HG02798 (cell line): ENCODE measurements around the gene MAP2K5.

ENCODE experiments used
- ATAC-seq: cut with Tn5 transposase; IDR thresholded peaks from one replicate; pipeline ENCODE4 v1.9.1; 2021; ENCODE audit warnings: mild to moderate bottlenecking; ENCODE audit not compliant: unreplicated experiment, poor library complexity

The MAP2K5 gene

DNA sequence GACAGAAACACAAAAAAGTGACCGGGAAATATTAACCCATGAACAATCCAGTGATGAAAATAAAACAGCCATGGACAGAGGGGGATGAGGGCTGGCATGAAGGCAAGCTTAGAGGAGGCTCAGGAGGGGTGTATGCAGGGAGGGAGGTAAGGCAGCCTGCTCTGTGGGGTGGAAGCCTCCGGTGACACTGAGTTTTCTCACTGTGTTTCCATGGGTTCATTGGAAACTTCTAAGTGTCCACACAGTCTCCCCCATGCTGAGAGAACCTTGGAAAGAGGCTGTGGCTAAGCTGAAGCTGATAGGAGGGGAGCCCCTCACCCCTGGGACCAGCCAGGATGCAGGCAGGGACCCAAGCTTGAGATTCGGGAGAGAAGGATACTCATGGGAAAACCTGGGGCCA lies 276.0 kb downstream of the MAP2K5 start:
- ATAC-seq: no peak

- no peak for ATAC-seq
Measured at GRCh38 chr15:67819636-67820035, 277.1 kb downstream of the MAP2K5 start.

DNA sequence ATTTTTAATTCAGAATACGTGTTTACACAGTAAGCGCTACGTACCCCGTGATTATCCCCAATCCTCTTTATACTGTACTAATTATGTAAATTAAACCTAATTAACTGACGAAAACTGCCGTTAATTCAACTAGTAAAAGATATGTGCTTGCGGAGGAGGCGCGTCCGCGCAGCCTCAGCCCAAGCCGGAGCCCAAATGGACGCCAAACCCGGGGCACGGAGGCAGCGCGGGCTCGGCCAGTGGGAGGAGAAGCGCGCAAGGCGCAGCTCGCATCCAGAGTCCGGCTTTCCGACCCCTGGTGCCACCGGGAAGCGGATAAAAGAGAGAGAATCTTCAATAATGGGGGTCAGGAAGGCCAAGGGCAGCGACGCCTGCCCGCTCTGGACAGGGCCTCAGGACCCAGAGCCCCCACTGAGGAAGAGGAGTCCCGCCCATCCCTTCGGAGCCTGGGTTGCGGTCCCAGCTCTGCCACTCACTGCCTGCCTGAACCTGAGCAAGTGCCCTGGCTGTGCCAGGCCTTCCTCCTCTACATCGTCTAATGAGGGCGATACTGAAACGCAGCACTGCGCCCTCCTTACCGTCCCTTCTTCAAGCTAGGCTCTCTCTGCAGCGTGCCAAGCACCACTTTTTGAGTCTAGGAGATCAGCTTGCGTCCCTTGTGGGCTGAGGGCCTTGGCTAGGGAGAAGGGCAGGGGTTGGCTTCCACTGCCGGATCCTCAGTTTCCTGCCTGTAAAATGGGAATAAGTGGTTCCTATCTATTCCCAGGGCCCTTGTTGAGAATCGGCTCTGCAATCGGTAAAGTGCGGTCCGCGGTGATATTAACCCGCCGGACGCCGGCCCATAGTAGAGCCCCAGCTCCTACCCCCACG lies 277.9 kb downstream of the MAP2K5 start:
- ATAC-seq: no peak

GRCh38 chr15:67820992-67821783 lies 278.7 kb downstream of the MAP2K5 start:
- ATAC-seq: no peak

- ATAC-seq: no peak
Measured at GRCh38 chr15:67821784-67822440, 279.4 kb downstream of the MAP2K5 start.

- no peak for ATAC-seq
Measured at GRCh38 chr15:67822537-67823313, 280.2 kb downstream of the MAP2K5 start.

DNA sequence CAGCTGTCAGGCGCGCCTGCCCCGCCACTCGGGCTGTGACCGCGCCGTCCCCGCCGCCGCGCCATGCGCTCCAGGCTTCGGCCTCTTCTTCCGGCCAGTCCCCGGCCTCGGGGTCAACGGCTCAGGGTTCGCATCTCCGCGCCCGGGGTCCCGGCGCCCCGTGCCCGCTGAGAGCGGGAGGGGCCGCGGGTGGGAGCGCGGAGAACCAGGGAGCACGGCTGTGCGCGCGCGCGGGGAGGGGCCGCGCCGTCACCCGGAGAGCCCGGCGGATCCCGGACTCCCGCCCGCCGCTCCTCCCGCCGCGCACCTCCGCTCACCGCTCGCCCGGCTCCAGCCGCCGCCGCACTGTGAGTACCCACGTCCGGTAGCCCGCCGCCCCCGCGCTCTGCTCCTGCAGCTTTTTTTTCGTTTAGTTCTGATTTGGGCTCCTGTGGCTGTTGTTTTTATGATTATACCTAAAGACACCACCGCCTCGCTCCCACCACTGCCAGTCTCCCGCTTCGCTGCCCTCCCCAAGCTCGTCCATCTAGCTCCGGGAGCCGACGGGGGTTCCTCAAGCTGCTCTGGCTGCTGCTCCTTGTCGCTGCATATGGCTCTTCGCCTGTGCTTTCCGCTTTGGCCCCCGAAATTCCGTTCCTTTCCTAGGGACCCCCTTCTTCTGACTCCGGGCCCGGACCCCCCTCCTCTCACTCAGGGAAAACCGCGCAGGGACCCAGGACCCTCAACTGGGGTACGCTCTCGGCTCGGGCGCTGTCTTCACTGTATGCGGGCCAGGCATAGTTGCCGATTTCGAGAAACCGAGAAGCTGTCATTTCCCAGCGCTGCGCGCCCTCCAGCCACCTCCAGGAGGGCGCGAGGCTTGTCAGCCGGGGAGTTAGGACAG lies 281.1 kb downstream of the MAP2K5 start:
- ATAC-seq: no peak

DNA sequence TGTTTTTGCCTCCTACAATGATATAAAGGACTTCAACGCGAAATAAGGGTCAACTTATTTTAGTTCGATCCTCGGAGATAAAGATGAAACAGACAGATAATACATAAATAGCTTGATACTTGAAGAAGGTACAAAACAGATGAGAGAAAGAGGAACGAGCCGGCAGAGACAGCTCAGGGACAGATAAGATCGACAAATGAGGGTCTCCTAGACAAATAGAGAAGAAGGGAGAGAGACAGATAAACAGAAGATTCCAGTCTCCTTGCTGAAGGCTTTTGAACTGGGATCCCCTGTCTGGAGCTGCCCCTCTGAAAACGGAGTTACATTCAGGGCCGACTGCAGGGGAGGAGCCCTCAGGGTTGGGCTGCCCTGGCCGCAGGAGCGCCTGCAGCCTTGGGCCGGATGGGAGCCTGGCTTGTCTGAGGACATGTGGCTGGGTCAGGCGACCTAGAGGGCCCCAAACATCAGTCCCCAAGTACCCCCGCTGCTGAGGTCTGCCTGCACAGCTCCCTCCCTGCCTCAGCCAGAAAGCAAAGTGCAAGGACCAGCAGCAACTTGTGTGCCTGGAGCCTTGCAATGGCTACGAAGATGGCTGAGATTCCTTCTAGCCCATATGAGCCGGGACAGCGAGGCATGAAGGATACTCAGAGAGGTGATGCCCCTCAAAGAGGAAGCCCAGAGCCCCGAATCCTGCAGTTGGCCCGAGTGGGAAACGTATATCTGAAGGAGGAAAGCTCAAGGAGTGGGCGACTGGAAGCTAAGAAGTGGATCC lies 281.9 kb downstream of the MAP2K5 start:
- no peak for ATAC-seq

DNA sequence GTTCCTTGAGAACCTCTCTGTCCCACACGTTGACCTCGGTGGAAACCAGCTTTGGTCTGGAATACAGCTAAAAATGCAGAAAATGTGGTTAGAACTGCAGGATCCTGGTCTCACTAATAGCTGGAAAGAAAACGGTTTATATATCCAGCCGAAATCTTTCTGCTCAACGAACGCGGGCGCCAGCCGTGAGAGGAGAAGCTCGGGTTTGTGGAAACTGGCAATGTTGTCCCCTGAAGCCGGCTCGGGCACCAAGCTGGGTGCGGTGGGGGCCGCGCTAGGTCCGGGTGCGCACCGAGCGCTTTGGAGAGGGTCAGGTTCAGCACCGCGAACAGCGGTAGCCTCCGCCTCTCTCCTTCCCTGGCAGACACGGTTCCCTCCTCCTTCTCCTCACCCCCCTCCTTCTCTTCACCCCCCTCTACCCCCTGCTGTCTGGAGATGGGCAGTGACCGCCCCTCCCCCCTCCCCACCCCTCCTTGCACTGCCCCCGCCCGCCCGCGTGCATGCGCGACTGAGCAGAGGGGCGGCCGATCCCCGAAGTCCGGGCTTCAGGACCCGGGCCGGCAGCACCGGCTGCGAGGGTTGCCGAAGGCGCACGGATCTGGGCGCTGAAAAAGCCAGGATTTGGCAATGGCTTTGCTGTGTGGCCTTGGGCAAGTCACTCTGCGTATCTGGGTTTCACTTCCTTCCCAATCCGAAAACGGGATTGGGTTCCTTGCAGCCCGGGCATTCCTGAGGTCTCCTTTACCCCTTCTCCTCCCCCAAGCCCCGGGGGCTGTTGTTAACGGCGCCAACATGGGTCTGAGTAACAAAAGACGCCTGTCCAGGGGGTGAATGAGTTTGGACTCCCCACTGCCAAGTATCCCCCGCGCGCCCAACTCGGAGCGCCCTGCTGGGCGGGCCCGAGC lies 282.7 kb downstream of the MAP2K5 start, which contains the start of gene SKOR1:
Gene SKOR1 (plus strand): TSS at position 534 of the 905 bp plus-strand sequence. CDS start 94 bp downstream, at position 628.
- no peak for ATAC-seq

DNA sequence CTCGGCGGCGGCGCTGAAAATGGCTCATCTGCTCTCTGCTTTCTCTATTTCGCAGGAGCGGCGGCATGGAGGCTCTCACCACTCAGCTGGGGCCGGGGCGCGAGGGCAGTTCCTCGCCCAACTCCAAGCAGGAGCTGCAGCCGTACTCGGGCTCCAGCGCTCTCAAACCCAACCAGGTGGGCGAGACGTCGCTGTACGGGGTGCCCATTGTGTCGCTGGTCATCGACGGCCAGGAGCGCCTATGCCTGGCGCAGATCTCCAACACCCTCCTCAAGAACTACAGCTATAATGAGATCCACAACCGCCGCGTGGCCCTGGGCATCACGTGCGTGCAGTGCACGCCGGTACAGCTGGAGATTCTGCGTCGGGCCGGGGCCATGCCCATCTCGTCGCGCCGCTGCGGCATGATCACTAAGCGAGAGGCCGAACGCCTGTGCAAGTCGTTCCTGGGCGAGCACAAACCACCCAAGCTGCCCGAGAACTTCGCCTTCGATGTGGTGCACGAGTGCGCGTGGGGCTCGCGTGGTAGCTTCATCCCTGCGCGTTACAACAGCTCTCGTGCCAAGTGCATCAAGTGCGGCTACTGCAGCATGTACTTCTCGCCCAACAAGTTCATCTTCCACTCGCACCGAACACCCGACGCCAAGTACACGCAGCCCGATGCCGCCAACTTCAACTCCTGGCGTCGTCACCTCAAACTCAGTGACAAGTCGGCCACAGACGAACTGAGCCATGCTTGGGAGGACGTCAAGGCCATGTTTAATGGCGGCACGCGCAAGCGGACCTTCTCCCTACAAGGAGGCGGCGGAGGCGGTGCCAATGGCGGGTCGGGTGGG lies 283.6 kb downstream of the MAP2K5 start:
- ATAC-seq: no peak

- ATAC-seq: no peak
Measured at GRCh38 chr15:67826717-67827561, 284.4 kb downstream of the MAP2K5 start.

DNA sequence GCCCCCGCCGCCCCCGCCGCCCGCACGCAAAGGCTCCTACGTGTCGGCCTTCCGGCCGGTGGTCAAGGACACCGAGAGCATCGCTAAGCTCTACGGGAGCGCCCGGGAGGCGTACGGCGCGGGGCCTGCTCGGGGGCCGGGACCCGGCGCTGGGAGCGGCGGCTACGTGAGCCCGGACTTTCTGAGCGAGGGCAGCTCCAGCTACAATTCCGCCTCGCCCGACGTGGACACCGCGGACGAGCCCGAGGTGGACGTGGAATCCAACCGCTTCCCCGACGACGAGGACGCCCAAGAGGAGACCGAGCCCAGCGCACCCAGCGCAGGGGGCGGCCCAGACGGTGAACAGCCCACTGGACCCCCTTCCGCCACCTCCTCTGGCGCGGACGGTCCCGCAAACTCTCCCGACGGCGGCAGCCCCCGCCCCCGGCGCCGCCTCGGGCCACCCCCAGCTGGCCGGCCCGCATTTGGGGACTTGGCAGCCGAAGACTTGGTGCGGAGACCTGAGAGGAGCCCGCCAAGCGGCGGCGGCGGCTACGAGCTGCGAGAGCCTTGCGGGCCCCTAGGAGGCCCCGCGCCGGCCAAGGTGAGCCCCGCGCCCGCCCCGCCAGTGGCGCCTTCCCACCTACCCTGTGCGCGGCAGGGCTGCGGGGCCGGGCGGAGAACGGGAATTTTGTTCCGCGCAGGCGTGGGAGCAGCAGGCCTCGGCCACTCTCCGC lies 285.2 kb downstream of the MAP2K5 start:
- no peak for ATAC-seq

GRCh38 chr15:67828278-67828968 lies 285.9 kb downstream of the MAP2K5 start:
- ATAC-seq: no peak

GRCh38 chr15:67828969-67829646 lies 286.6 kb downstream of the MAP2K5 start:
- ATAC-seq: no peak
